Measurements from ENCODE around the gene INTS6.

INTS6 gene

DNA sequence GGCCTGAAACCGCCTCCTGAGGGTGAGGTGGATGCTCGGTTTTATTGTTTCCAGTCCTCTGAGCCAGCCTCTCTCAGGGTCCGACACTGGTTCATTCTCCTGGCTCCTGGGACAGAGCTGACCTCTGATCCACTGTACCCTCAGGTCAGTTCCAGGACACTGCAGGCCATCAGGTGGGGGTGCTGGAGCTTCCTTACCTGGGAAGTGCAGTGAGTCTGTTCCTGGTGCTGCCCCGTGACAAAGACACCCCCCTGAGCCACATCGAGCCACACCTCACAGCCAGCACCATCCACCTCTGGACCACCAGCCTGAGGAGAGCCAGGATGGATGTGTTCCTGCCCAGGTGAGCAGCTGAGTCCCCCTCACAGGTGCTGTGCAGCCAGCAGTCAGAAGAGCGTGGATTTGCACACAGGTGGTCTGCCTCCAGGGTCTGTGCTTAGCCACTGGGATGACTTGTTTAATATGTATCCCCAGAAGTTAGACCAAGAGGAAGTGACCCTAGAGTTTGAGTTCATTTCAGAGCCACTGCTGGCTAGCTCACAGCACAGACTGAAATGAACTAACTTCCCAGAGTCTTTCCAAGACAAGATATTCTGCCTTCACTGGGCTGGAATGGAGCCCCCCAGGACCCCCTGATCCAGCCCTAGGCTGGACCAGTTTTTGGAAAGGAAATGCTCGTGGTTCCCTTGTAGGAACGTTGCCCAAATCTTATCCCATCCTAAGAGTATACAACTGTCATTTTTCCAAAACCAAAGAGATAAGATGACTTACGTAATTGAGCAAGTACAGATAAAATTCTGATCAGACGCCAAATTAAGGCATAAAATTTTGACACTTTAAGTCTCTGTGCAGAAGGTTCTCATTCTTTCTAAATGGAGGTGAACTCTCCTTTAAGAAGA lies 104.5 kb downstream of the INTS6 start:
- ATAC-seq (no peak), DNase-seq (ENCODE audit: low spot score in 2 of 2) (no peak)
- Mint-ChIP-seq H3K9me3 (no peaks in the 10 kb centered on the region), H3K4me1 (no peaks in the 10 kb centered on the region), H3K27ac (no peak overlapping the region), H3K4me3 (no peak overlapping the region), H3K36me3 (no peaks in the 10 kb centered on the region)

DNA sequence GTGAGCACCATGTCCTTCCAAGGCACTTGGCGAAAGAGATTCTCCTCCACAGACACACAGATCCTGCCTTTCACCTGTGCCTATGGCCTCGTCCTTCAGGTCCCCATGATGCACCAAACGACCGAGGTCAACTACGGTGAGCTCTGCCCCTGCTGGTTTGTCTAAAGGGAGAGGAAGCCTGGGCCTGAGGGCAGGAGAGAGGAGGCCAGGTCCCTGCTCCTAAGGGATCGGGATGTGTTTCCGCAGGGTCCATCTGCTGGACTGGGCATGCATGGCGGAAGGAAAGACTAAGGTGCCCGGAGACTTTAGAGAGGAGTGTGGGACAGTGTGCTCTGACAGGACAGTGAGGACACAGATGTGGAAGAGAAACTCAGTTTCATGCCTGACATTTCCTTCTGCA lies 105.7 kb downstream of the INTS6 start:
- H3K4me3 Mint-ChIP-seq = no peak overlapping the region

GRCh38 chr13:51346397-51346796 lies 106.4 kb downstream of the INTS6 start:
- no peaks in the 10 kb centered on the region for H3K9me3 Mint-ChIP-seq
- H3K4me3 Mint-ChIP-seq = no peak overlapping the region
- no peaks in the 10 kb centered on the region for H3K36me3 Mint-ChIP-seq
- no peak overlapping the region for H3K27ac Mint-ChIP-seq
- DNase-seq (ENCODE audit: low spot score in 2 of 2) (no peak), ATAC-seq (no peak)
- no peaks in the 10 kb centered on the region for H3K4me1 Mint-ChIP-seq

More for the DNA sequence above, 105.7 kb downstream of the INTS6 start:
- ATAC-seq (no peak), DNase-seq (ENCODE audit: low spot score in 2 of 2) (no peak)
- no peaks in the 10 kb centered on the region for H3K36me3 Mint-ChIP-seq
- no peaks in the 10 kb centered on the region for H3K4me1 Mint-ChIP-seq
- H3K9me3 Mint-ChIP-seq = no peaks in the 10 kb centered on the region
- H3K27ac Mint-ChIP-seq = no peak overlapping the region

DNA sequence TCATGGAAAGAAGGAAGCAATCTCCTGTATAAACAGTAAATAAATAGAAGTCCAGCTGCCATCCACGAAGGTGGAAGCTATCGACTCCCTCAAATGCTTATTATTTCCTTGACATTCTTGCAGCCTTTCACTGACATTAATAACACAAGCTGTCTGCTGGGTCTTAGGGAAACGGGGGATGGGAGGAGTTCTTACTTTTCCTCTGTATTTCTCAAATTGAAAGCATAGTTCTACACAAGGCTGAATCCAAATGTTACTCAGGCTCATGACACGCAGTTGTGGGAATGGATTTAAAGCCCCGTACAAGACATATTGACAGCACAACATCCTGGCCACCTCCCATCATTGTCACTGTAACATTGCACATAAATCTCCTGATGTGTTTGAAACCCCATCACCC lies 109.4 kb downstream of the INTS6 start:
- H3K9me3 Mint-ChIP-seq = no peaks in the 10 kb centered on the region
- no peak overlapping the region for H3K4me3 Mint-ChIP-seq
- no peaks in the 10 kb centered on the region for H3K36me3 Mint-ChIP-seq
- ATAC-seq (no peak), DNase-seq (ENCODE audit: low spot score in 2 of 2) (no peak)
- H3K27ac Mint-ChIP-seq = no peak overlapping the region
- no peaks in the 10 kb centered on the region for H3K4me1 Mint-ChIP-seq

GRCh38 chr13:51342706-51343105 lies 110.1 kb downstream of the INTS6 start:
- no peaks in the 10 kb centered on the region for H3K4me1 Mint-ChIP-seq
- H3K9me3 Mint-ChIP-seq = no peaks in the 10 kb centered on the region
- H3K36me3 Mint-ChIP-seq = no peaks in the 10 kb centered on the region
- ATAC-seq (no peak), DNase-seq (ENCODE audit: low spot score in 2 of 2) (no peak)
- no peak overlapping the region for H3K27ac Mint-ChIP-seq
- no peak overlapping the region for H3K4me3 Mint-ChIP-seq

GRCh38 chr13:51341791-51342190 lies 111.0 kb downstream of the INTS6 start:
- no peak for ATAC-seq
- Mint-ChIP-seq H3K36me3 (no peaks in the 10 kb centered on the region), H3K4me1 (no peaks in the 10 kb centered on the region), H3K4me3 (no peak overlapping the region), H3K9me3 (no peaks in the 10 kb centered on the region), H3K27ac (no peak overlapping the region)
- no peak for DNase-seq (ENCODE audit: low spot score in 2 of 2)

DNA sequence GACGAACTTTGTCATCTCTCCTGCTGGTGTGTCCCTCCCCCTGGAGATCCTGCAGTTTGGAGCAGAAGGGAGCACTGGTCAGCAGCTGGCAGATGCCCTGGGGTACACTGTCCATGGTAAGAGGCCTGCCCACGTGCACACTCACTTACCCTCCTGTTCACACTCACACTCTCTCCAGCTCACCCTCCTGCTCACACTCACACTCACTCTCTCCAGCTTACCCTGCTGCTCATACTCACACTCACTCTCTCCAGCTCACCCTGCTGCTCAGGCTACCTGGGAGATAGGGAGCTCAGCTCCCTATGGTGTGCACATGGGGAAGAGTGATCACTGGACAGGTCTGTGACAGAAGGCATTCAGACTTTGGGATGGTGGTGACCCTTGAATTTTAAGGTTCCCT lies 111.6 kb downstream of the INTS6 start:
- peak; percentile 44 for ATAC-seq
- Mint-ChIP-seq H3K36me3 (no peaks in the 10 kb centered on the region), H3K9me3 (no peaks in the 10 kb centered on the region), H3K4me3 (no peak overlapping the region), H3K27ac (no peak overlapping the region), H3K4me1 (no peaks in the 10 kb centered on the region)
- DNase-seq (ENCODE audit: low spot score in 2 of 2) = no peak

- no peak for DNase-seq (ENCODE audit: low spot score in 2 of 2)
- no peaks in the 10 kb centered on the region for H3K4me1 Mint-ChIP-seq
Observed at GRCh38 chr13:51339952-51340732, 112.7 kb downstream of the INTS6 start.

DNA sequence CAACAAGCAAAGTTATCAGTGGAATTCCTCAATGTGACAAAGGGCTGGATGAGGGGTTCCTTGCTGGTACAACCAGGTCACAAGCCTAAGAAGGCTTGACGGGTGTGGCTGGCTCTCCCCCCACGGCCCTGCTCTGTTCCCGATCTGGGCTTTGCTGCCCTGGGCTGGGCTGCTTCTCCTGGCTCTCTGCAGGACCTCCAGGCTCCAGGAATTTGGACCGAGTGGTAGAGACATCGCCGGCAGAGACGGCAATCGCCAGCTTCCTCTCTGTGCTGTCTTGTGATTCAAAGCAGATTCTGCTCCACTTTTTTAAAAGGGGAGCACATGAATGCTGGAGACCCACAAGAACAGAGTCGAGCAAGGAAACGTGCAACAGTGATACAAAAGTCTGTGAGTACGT lies 113.5 kb downstream of the INTS6 start, which contains the start of gene SERPINE3:
TSS of gene SERPINE3 (plus strand) at position 338 of the 400 bp plus-strand sequence. CDS start 1,401 bp downstream, outside the sequence.
- no peak within 1 kb of the TSS for H3K27ac Mint-ChIP-seq
- no peak within 1 kb of the TSS for H3K4me3 Mint-ChIP-seq
- no peaks in the 10 kb centered on the region for H3K9me3 Mint-ChIP-seq
- no peaks in the 10 kb centered on the region for H3K36me3 Mint-ChIP-seq
- DNase-seq (ENCODE audit: low spot score in 2 of 2) (no peak), ATAC-seq (no peak)
- no peaks in the 10 kb centered on the region for H3K4me1 Mint-ChIP-seq

More at GRCh38 chr13:51339952-51340732, 112.7 kb downstream of the INTS6 start:
- ATAC-seq = peak; percentile 53
- Mint-ChIP-seq H3K9me3 (no peaks in the 10 kb centered on the region), H3K4me3 (no peak overlapping the region), H3K27ac (no peak overlapping the region), H3K36me3 (no peaks in the 10 kb centered on the region)

- H3K4me3 Mint-ChIP-seq = no peak overlapping the region
- H3K36me3 Mint-ChIP-seq = no peaks in the 10 kb centered on the region
- no peaks in the 10 kb centered on the region for H3K4me1 Mint-ChIP-seq
- H3K27ac Mint-ChIP-seq = no peak overlapping the region
- DNase-seq (ENCODE audit: low spot score in 2 of 2) = no peak
- no peaks in the 10 kb centered on the region for H3K9me3 Mint-ChIP-seq
- no peak for ATAC-seq
Observed at GRCh38 chr13:51336746-51337145, 116.1 kb downstream of the INTS6 start.

GRCh38 chr13:51333826-51334225 lies 119.0 kb downstream of the INTS6 start:
- no peak for ATAC-seq
- no peaks in the 10 kb centered on the region for H3K36me3 Mint-ChIP-seq
- H3K4me1 Mint-ChIP-seq = peaks cover 13% of the 10 kb centered on the region
- no peaks in the 10 kb centered on the region for H3K9me3 Mint-ChIP-seq
- no peak overlapping the region for H3K27ac Mint-ChIP-seq
- no peak overlapping the region for H3K4me3 Mint-ChIP-seq
- DNase-seq (ENCODE audit: low spot score in 2 of 2) = no peak

DNA sequence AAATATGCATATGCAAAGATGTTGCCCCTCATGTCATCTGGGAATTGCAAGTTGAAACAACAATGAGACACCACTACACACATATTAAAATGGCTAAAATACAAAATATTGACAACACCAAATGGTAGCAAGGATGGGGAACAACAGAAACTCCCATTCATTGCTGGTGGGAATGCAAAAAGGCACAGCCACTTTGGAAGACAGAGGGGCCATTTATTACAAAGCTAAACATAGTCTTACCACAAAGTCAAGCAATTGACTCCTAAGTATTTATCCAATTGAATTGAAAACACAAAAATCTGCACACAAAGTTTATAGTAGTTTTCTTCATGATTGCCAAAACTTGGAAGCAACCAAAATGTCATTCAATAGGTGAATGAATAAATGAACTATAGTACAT lies 119.4 kb downstream of the INTS6 start:
- no peak for DNase-seq (ENCODE audit: low spot score in 2 of 2)
- ATAC-seq = no peak
- no peaks in the 10 kb centered on the region for H3K36me3 Mint-ChIP-seq
- H3K27ac Mint-ChIP-seq = no peak overlapping the region
- H3K4me3 Mint-ChIP-seq = no peak overlapping the region
- peaks cover 13% of the 10 kb centered on the region for H3K4me1 Mint-ChIP-seq
- H3K9me3 Mint-ChIP-seq = no peaks in the 10 kb centered on the region

GRCh38 chr13:51332566-51333361 lies 120.1 kb downstream of the INTS6 start:
- H3K36me3 Mint-ChIP-seq = no peaks in the 10 kb centered on the region
- no peak for ATAC-seq

DNA sequence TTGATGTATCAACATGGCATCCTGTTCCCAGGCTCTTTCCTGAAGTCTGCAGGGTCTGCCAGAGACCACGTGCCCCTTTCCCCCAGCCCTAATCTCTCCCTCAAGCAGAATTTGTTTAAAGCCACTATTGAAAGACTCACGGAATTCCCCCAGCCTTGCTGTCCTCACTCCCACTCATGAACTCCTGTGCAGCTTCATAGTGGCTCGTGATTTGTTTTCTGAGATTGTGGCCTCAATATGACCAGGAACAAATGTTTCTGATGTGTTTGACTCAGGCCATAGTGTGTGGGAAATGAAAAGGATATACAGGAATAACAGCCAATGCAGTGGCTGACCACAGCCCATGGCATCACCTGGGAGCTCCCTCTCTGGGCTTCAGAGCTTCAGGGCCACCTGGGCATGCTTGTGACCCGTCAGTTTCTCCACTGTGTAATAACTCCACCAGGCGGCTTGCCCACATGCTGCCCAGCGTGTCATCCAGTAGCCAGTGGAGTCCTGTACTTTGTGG lies 121.4 kb downstream of the INTS6 start:
- Mint-ChIP-seq H3K27ac (peak overlapping the region; percentile 10), H3K9me3 (no peaks in the 10 kb centered on the region), H3K4me3 (no peak overlapping the region), H3K36me3 (no peaks in the 10 kb centered on the region), H3K4me1 (peaks cover 13% of the 10 kb centered on the region)
- ATAC-seq (peak; percentile 58), DNase-seq (ENCODE audit: low spot score in 2 of 2) (no peak)

More at GRCh38 chr13:51332566-51333361, 120.1 kb downstream of the INTS6 start:
- Mint-ChIP-seq H3K4me1 (peaks cover 13% of the 10 kb centered on the region), H3K27ac (no peak overlapping the region), H3K4me3 (no peak overlapping the region), H3K9me3 (no peaks in the 10 kb centered on the region)
- no peak for DNase-seq (ENCODE audit: low spot score in 2 of 2)

DNA sequence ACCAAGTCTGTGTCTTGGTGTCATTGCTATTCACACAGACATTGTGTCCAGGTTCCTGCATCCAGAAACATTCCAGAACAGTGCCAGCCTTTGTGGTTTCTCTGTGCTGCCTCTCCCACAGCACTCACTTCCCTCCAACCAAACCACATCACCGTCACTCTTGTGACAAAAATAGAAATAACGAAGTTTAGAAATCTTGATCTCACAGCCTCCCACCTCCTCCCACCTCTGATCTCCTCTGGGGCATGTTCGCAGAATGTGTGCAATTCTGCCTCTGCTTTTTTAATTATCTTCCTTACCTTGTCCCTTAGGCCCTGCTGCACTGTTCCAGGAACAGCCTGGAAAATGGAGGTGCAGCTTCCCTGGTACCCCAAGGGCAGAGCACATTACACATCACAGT lies 122.0 kb downstream of the INTS6 start:
- H3K4me1 Mint-ChIP-seq = peaks cover 13% of the 10 kb centered on the region
- ATAC-seq (no peak), DNase-seq (ENCODE audit: low spot score in 2 of 2) (no peak)
- no peaks in the 10 kb centered on the region for H3K9me3 Mint-ChIP-seq
- H3K27ac Mint-ChIP-seq = peak overlapping the region; percentile 10
- H3K4me3 Mint-ChIP-seq = no peak overlapping the region
- no peaks in the 10 kb centered on the region for H3K36me3 Mint-ChIP-seq

Measured in stimulated activated effector memory CD8-positive, alpha-beta T cell treated with anti-CD3 and anti-CD28 coated beads, Interleukin-12 subunit alpha, Interleukin-12 subunit beta, amount 100 ng/mL, for 72 hours (primary cell).